Endothelial cell of umbilical vein (primary cell): ENCODE results near the gene KRTAP1-1. TPM values are rescaled to one million over a fixed set of nuclear protein-coding genes. Genes with fewer than 3 reads are reported as not detected.

Experiments
- BruUV-seq: library from RNA; stranded (reverse); fragments of 400-500 nt; replicated peaks from 2 replicates; lab custom pipeline; 2021; lab: Mats Ljungman, UMichigan
- CTCF ChIA-PET: fragments of 300-600, 350-600 bp; sonication (Branson Sonifier 250); formaldehyde crosslinking; loops from one replicate; lab custom pipeline; 2021; ENCODE audit warnings: antibody characterized with exemption, inconsistent platforms; lab: Charles Lee
- POLR2A ChIA-PET: fragments of 300-600, 350-600 bp; sonication (Branson Sonifier 250); formaldehyde crosslinking; loops from one replicate; lab custom pipeline; 2021; ENCODE audit warnings: antibody characterized with exemption, inconsistent platforms; lab: Charles Lee
- DNase-seq: peaks from one replicate; pipeline ENCODE4 v3.0.0-alpha.2; 2011; ENCODE audit warnings: low read depth, low spot score
- FAIRE-seq: peaks from 2 replicates; lab custom pipeline; 2011; peaks lifted over from hg19 to GRCh38; lab: Jason Lieb, UNC
- H2AFZ ChIP-seq: 2 replicates; pipeline ENCODE4 v1.6.0; 2012; ENCODE audit warnings: low read depth, low read length, control low read depth, inconsistent platforms
- H3K27ac ChIP-seq: 2 replicates; pipeline ENCODE4 v1.5.1; 2011; ENCODE audit warnings: low read depth, mild to moderate bottlenecking, control low read depth, low read length, moderate library complexity; ENCODE audit not compliant: insufficient read depth
- H3K27me3 ChIP-seq, 2 experiments: 2 replicates each; pipeline versions ENCODE4 v1.6.0 to v1.6.1; 2011; ENCODE audit warnings: low read length in 2 of 2, mixed read lengths in 1 of 2; ENCODE audit not compliant: control insufficient read depth in 2 of 2, insufficient read depth in 2 of 2
- H3K36me3 ChIP-seq, 2 experiments: 2 replicates in 1 of 2; 3 replicates in 1 of 2; pipeline ENCODE4 v1.5.1; 2011; ENCODE audit warnings: low read length in 2 of 2, mild to moderate bottlenecking in 1 of 2, moderate library complexity in 1 of 2; ENCODE audit not compliant: control insufficient read depth in 2 of 2, insufficient read depth in 2 of 2; ENCODE audit errors: extremely low read depth in 1 of 2
- H3K4me1 ChIP-seq: 3 replicates; pipeline ENCODE4 v1.5.1; 2011; ENCODE audit warnings: mild to moderate bottlenecking, low read length; ENCODE audit not compliant: control insufficient read depth, insufficient read depth; ENCODE audit errors: extremely low read depth
- H3K4me2 ChIP-seq: 2 replicates; pipeline ENCODE4 v1.6.1; 2011; ENCODE audit warnings: low read length, control low read depth, mixed read lengths; ENCODE audit not compliant: insufficient read depth
- H3K4me3 ChIP-seq, 3 experiments: fragments of 200-600 bp in 1 of 3; sonication (generic), shearing (Covaris generic) in 1 of 3; replicated peaks in 1 of 3; 2 replicates each; pipeline ENCODE4 v1.5.1; 2011 to 2016; ENCODE audit warnings: control low read depth in 3 of 3, low read length in 3 of 3, mild to moderate bottlenecking in 2 of 3, inconsistent platforms in 1 of 3, low read depth in 1 of 3, moderate library complexity in 1 of 3; ENCODE audit not compliant: insufficient read depth in 1 of 3
- H3K79me2 ChIP-seq: 2 replicates; pipeline ENCODE4 v1.6.0; 2012; ENCODE audit warnings: low read length, inconsistent platforms; ENCODE audit not compliant: control insufficient read depth, insufficient read depth
- H3K9ac ChIP-seq: replicated peaks from 2 replicates; pipeline ENCODE3; 2011; ENCODE audit warnings: low read length, control low read depth; ENCODE audit not compliant: insufficient read depth; ENCODE audit errors: extremely low read depth
- H3K9me1 ChIP-seq: replicated peaks from 3 replicates; pipeline ENCODE4 v1.6.0; 2011; ENCODE audit warnings: mild to moderate bottlenecking, low read length; ENCODE audit not compliant: control insufficient read depth, insufficient read depth; ENCODE audit errors: extremely low read depth
- H3K9me3 ChIP-seq: replicated peaks from 2 replicates; pipeline ENCODE4 v1.5.1; 2012; ENCODE audit warnings: low read length, inconsistent platforms; ENCODE audit not compliant: control insufficient read depth, insufficient read depth
- H4K20me1 ChIP-seq: replicated peaks from 2 replicates; pipeline ENCODE3; 2011; ENCODE audit warnings: mild to moderate bottlenecking, low read length; ENCODE audit not compliant: control insufficient read depth, insufficient read depth; ENCODE audit errors: extremely low read depth
- CTCF ChIP-seq, 2 donors: IDR thresholded peaks; 1 replicate in 1 of 2; 2 replicates in 1 of 2; pipeline ENCODE4 v1.5.1; 2011; ENCODE audit warnings: low read length in 2 of 2, mild to moderate bottlenecking in 2 of 2, moderate library complexity in 2 of 2, control low read depth in 1 of 2, inconsistent platforms in 1 of 2, low read depth in 1 of 2; ENCODE audit not compliant: insufficient read depth in 1 of 2; ENCODE audit errors: extremely low read depth in 1 of 2
- EZH2 ChIP-seq: IDR thresholded peaks from 2 replicates; pipeline ENCODE4 v1.6.1; 2012; ENCODE audit warnings: borderline replicate concordance, low read depth, mild to moderate bottlenecking, moderate library complexity, low read length, inconsistent platforms; ENCODE audit not compliant: severe bottlenecking
- FOS ChIP-seq: IDR thresholded peaks from 2 replicates; pipeline ENCODE4 v1.6.1; 2011; ENCODE audit warnings: mild to moderate bottlenecking, low read length, moderate library complexity, borderline replicate concordance; ENCODE audit not compliant: insufficient read depth
- GATA2 ChIP-seq: IDR thresholded peaks from 2 replicates; pipeline ENCODE4 v1.7.0; 2011; ENCODE audit warnings: low read depth, mild to moderate bottlenecking, moderate library complexity, mixed read lengths, low read length; ENCODE audit not compliant: insufficient read length, insufficient read depth
- JUN ChIP-seq: IDR thresholded peaks from 2 replicates; pipeline ENCODE4 v1.6.1; 2011; ENCODE audit warnings: borderline replicate concordance, low read depth; ENCODE audit not compliant: insufficient read length, insufficient read depth
- MAX ChIP-seq: IDR thresholded peaks from 2 replicates; pipeline ENCODE4 v1.6.1; 2011; ENCODE audit not compliant: insufficient read depth, insufficient read length
- MYC ChIP-seq: IDR thresholded peaks from one replicate; pipeline ENCODE4 v1.6.1; 2011; ENCODE audit warnings: mild to moderate bottlenecking, low read depth, low read length
- POLR2A ChIP-seq: IDR thresholded peaks from 2 replicates; pipeline ENCODE4 v1.6.1; 2012; ENCODE audit warnings: low read depth, mild to moderate bottlenecking, control low read depth, low read length
- POLR2AphosphoS5 ChIP-seq: IDR thresholded peaks from 2 replicates; pipeline ENCODE4 v1.6.1; 2012; ENCODE audit warnings: low read depth, mild to moderate bottlenecking, control low read depth, low read length, moderate library complexity; ENCODE audit not compliant: insufficient read depth
- dilution Hi-C: fragments of 300-500 bp; cut with MboI; formaldehyde crosslinking; loops from one replicate; pipeline ENCODE4 v1.15.0; 2019; ENCODE audit warnings: low sequenced_read_pairs; ENCODE audit not compliant: extremely low pct_ligation_motif_present
- intact Hi-C: fragments of 100-400 bp; cut with micrococcal nuclease; formaldehyde crosslinking; loops from one replicate; pipeline ENCODE4 v1.10.0; 2022
- polyA plus RNA-seq, 4 experiments: library from polyadenylated mRNA; depleted of rRNA in 3 of 4; stranded (reverse) in 3 of 4; unstranded in 1 of 4; fragments of >200 nt; gene quantifications; 2 replicates each; pipeline versions ENCODE4 v1.2.1 to v1.2.3, GENCODE V29; 2011 to 2012; ENCODE audit warnings: missing spikeins in 1 of 4
- total RNA-seq: library from RNA; stranded (reverse); gene quantifications from 2 replicates; pipeline ENCODE4 v1.2.3, GENCODE V29; 2021

The KRTAP1-1 gene
- total and polyA plus RNA-seq, 2 donors (not counting 3 experiments of a cell fraction or from before 2014, with no cell fraction given): not detected

GRCh38 chr17:41076788-41077187, 35.5 kb upstream of the KRTAP1-1 start:
- no peaks in the 10 kb centered on the region for H3K27me3 ChIP-seq
- intact Hi-C loops: no loop called here
- FAIRE-seq (no peak), DNase-seq (no peak)
- no peak overlapping the region for H3K4me3 ChIP-seq
- no peaks in the 10 kb centered on the region for H3K36me3 ChIP-seq
- dilution Hi-C loops: no loop called here
- no peak overlapping the region for H2AFZ ChIP-seq
- no peak overlapping the region for H3K9ac ChIP-seq
- H3K9me1 ChIP-seq: no peaks in the 10 kb centered on the region
- ChIA-PET CTCF (interaction anchor here (1.0 kb wide), 1 partner anchor 29 kb away, joined by 4 read pairs; the partner anchor contains the start of gene KRTAP2-1), POLR2A (no interaction called here)
- no peak overlapping the region for H3K27ac ChIP-seq
- H3K4me1 ChIP-seq: no peaks in the 10 kb centered on the region
- H3K4me2 ChIP-seq: no peak overlapping the region
- no peaks in the 10 kb centered on the region for H3K9me3 ChIP-seq
- no peaks in the 10 kb centered on the region for H4K20me1 ChIP-seq
- TF ChIP-seq MYC (no peak), EZH2 (no peak), CTCF (IDR thresholded peaks at IDR 0.05; ENCODE audit: extremely low read depth in 1 of 2, insufficient read depth in 1 of 2, low read depth in 1 of 2, low read length in 2 of 2) (no peak), JUN (no peak), FOS (no peak), GATA2 (no peak), POLR2AphosphoS5 (no peak), POLR2A (no peak), MAX (no peak)
- BruUV-seq: no TSS peak
- no peaks in the 10 kb centered on the region for H3K79me2 ChIP-seq
